Fibroblast of gingiva (primary cell): ENCODE measurements around the gene CEP43.

ENCODE experiments used
- DNase-seq: peaks from one replicate; pipeline ENCODE4 v3.0.0-alpha.2; 2011; ENCODE audit warnings: low read depth

CEP43 gene, protein sequence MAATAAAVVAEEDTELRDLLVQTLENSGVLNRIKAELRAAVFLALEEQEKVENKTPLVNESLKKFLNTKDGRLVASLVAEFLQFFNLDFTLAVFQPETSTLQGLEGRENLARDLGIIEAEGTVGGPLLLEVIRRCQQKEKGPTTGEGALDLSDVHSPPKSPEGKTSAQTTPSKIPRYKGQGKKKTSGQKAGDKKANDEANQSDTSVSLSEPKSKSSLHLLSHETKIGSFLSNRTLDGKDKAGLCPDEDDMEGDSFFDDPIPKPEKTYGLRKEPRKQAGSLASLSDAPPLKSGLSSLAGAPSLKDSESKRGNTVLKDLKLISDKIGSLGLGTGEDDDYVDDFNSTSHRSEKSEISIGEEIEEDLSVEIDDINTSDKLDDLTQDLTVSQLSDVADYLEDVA

DNA sequence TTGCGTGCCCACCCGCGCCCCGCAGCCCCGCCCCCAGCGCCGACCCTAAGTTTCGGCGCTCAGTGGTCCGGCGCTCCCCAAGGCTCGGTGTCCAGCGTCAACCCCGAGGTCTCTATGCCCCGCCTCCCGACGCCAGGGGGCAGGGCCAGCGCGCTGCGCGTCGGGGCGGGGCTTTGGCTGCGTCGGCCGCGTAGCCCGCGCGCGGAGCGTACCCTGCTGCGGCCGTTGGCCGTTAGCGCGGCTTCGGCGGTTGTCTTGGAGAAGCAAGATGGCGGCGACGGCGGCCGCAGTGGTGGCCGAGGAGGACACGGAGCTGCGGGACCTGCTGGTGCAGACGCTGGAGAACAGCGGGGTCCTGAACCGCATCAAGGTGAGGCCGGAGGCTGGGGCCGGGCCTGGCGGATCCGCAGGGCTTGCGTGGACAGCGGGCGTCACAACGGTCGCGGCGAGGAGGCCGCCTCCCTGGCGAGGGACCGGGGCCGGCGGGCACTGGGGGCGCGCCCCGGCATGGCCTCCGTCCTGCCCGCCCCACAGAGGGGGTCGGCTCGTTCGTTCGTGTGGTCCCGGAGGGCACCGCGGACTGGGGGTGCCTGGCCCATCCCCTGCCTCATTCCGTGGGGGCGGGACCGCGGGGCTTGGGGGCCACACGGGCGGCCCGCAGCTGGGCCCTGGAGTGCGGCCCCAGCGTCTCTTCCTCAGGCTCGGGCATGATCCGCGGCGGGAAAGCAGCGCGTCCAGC is at the start of gene CEP43:
CEP43 (plus strand) TSS at position 253 of the 739 bp plus-strand sequence; CDS start at position 269, 16 bp downstream.
- DNase-seq = peak; percentile 93

DNA sequence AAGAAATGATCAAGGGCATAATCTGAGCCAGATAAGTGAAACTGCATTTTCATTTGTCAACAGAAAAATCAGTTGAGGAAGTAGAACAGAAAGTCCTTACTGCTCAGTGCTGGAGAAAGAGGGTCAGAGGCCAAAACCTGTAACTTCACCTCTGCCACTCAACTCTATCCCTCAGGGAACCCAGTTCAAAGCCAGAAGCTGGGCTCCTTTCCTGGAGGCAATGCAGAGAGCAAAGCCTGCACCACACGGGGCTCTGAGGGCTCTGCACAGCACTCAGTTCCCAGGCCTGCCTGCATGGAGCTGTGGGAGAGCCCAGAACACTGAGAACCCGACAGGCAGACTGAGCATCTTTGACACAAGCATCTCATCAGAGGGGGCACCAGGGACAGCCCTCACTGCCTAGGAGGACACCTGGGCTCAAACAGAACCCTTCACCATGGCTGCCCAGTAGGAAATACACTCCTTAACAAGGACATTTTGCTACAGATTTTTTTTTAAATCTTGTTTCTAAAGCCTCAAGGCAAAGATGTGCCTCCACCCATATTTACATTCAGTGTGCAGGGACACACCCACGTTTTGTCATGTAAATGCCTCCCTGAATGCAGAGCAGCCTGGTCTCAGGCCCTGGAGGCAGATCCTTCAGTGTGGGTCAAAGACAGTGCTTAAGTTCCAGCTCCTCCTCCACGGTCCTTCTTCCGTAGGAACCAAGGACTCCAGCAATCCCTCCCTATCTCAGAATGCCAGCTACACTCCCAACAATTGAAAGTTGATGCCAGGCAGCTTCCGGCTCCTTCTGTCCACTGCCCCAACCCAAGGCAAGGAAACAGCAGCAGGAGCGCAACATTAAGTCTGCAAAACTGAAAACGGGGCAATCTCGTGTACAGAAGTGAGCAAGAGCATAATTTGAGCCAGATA is 49.4 kb upstream of the CEP43 start:
- DNase-seq = no peak

DNA sequence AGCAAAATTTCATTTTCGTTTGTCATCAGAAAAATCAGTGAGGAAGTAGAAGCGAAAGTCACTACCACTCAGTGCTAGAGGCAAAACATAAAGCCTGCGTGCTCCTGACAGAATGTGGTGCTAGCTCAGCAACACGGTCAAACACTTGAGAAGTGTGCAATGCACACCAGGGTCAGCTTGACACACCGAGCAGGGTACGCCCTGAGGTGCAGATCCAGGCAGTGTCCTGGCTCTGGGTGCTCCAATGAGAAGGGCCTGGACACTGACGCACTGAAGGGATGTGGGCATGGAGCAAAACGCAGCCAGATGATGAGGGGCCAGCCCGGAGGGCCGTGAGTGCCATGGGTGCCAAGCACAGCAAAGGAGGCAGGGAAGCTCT is 48.8 kb upstream of the CEP43 start:
- DNase-seq = no peak

DNA sequence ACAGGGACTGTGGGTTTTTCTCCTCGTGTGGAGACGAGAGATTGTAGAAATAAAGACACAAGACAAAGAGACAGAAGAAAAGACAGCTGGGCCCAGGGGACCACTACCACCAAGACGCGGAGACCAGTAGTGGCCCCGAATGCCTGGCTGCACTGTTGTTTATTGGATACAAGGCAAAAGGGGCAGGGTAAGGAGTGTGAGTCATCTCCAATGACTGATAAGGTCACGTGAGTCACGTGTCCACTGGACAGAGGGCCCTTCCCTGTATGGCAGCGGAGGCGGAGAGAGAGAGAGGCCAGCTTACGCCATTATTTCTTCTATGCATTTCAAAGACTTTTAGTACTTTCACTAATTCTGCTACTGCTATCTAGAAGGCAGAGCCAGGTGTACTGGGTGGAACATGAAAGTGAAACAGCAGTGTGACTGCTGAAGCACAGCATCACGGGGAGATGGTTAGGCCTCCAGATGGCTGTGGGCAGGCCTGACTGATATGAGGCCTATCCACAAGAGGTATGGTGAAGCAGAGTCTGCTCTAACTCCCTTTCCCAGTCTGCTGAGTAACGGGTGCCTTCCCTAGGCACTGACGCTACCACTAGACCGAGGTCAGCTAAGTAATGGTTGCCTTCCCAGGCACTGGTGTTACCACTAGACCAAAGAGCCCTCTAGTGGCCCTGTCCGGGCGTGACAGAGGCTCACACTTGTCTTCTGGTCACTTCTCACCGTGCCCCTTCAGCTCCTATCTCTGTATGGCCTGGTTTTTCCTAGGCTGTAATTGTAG is 48.1 kb upstream of the CEP43 start:
- peak; percentile 28 for DNase-seq

DNA sequence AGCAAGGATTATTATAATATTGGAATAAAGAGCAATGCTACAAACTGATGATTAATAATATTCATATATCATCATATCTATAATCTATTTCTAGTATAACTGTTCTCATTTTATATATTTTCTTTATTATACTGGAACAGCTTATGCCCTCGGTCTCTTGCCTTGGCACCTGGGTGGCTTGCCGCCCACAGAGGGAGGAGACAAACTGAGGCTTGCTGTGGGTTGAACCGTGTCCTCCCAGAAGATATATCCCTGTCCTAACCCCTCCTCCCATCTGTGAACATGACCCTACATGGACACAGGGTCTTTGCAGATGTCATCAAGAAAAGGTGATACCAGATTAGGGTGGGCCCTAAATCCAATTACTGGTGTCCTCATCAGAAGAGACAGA is 47.5 kb upstream of the CEP43 start:
- no peak for DNase-seq

DNA sequence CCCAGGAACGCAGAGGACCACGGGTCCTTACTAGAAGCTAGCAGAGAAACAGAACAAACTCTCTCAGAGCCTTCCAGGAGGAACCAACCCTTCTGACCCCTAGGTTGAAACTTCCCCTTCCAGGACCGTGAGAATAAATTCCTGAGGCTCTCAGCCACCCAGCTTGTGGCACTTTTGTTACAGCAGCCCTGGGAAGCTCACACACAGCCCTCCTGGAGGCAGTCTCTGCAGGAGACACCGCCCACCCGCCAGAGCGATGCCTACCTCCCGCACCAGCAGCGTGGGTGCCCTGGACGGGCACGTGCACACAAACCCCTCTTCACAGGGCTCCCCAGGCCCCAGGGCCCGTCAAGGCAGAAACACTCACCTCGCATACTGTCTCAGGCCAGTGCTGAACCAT is 47.1 kb upstream of the CEP43 start:
- no peak for DNase-seq

DNA sequence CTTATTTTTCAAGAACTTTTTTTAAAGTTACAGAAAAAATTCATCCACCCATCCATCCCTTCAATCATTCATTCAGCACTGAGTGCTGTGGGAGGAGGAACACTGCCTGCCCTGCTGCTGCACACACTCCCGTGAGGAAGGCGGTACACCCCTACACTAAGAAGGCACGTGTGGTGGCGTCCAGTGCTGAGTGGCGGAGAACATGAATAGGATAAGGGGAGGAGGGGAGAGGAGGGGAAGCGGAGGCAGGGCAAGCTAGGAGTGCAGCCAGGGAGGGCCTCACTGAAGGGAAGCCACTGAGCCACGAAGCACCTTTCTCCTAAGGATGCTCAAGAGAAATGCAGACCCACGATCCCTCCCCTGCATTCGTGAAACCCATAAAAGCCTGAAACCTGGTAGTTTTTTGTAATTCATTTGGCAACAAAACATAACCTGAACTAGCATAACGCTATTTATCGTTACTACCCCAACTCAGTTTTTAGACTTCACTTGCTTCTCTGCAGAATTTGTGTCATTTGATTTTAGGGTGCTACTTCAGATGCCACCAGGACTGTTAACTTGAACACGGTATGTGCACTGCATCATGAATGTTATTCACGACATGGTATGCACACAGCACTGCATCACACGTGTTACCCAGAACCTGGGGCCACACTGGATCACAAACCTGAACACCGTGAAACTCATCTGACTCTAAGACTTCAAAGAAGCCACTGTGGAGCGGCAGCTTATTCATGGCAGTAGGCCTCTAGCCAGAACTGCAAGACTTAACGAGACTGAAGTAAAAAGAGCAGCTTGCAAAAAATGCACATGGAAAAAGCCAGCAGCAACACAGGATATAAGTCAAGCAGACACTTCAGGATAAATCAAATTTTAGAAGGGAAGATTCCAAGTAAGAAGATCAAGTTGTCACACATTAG is 46.4 kb upstream of the CEP43 start:
- DNase-seq = no peak

DNA sequence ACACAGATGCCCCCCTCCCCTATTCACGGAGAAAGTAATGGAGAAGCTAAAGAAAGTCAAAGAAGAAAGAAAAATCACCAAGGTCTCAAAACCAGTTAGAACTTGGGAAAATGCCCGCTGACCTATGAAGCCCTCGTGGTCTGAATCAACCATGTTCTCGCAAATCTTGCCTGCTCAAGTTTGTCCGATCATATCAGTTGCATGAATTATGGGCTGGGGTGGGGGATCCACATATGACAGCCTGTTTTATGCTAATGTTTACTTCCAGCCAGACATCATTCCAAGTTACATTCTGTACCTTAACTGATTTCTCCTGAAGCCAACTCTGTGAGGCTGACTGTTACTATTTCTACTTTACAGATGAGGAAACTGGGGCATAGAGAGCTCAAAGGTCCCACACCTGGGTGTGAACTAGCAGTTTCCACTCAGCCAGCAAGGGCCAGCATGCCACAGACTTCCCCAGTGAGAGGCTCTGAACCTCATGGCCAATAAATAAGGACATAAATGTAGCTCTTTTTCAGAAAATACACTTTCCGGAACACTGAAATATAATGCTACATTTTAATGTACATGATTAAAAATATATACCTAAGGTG is 45.0 kb upstream of the CEP43 start:
- DNase-seq = no peak

DNA sequence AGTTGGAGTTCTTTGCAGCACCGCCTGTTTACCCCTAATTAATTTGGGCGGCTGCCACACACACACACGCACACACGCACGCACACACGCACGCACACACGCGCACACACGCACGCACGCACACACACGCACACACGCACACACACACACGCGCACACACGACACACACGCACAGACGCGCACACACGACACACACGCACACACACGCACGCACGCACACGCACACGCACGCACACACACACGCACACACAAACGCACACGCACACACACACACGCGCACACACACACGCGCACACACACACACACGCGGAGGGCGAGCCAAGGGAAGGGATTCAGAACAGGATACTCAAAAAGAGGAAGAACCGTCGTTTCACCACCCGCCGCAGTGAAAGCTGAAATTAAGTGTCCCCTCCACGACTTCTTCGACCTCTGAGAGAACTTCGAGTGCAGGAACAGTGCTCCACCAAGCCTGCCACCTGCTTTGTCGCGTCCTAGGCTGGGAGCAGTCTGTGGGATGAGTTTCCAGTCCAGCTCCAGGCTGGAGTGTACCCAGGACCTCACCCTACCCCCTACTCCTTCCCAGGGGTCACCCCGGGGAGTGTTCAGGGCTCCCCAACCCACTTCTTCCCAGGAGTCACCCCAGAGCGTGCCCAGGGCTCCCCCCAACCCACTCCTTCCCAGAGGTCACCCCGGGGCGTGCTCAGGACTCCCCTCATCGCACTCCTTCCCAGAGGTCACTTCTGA is 43.9 kb upstream of the CEP43 start:
- no peak for DNase-seq

DNA sequence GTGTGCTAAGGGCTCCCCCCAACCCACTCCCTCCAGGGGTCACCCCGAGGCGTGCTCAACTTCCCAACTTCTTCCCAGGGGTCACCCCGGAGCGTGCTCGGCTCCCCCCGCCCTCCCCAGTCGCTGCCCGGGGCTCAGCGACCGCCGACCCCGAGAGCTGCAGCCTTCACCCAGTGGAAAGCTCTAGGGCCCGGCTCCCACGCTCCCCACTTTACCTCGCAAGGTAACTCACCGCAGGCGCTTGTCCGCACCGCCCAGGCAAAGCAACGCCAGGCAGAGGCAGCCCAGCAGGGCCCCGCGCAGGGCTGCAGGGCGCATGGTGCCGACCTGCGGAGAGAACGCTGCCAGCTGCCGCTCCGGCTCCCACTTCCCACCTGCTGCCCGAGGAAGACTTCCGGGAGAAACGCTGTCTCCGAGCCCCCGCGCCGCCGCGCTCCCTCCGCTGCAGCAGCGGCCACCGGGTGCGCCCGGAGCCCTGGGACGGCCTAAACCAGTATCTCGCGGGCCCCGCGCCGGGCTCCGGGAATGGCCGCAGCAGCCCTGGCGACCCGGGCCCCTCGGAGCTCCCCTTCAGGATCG is 43.2 kb upstream of the CEP43 start:
- no peak for DNase-seq

DNA sequence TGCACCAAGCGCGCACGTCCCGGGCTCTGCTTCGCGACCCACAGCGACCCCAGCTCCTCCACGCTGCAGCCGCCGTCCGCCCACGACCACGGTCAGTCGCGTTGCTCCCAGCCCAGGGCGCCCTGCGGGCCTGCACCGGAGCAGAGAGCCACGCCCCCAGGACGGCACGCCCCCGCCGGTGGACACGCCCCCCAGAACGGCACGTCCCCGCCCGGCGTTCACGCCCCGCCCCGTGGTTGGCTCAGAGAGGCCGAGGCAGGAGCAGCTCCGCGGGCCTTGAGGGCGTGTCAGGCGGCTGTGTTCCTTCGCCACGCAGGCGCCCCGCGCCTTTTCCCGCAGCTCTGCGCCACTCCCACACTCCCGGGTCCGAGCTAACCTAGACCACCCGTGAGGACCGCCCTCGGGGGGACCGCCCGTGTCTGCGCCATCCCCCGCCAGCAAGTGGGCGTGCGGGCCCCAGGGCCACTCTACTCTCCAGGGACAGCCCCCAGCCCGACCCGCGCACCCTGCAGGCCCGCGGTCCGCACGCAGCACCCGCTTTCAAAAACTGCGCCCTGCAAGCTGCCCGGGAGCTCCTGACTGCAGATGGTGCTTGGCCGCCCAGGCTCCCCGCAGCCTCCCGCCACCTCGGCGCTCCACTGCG is 42.6 kb upstream of the CEP43 start, which contains the start of gene RNASET2:
RNASET2 (minus strand) TSS at position 107 of the 643 bp plus-strand sequence. CDS start 368 bp downstream, outside the sequence.
- peak; percentile 87 for DNase-seq

DNA sequence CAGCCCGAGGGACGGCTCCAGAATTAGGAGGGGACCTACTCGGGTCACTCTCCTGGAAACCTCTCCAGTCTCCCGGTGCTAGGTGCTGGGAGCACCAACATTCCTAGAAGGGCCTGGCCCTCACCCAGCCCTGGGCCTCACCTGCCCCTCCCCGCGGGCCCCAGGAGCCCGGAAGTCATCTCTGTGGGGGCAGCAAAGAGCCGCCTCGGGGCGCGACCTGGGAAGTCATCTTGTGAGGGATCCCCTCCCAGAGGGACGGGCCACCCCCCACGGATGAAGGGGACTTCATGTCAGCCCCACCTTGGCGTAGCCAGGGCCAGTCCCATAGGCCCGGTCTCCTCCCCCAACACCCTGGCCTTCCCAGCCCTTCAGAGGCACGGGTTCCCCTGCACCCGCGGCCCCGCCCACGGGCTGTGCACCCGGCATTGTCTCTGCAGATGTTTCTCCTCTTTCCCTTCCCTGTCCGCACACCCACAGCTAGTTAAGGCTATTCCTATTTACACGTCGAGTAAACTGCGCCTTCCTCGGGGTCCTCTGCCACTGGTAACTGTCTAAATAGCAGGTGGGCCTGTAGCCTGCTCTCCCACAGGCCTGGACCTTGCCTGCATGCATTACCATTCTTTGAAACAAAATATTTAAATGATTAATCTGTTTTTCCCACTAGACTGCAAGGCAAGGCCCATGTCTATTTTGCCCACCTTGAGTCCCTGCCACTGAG is 42.0 kb upstream of the CEP43 start:
- DNase-seq = no peak

DNA sequence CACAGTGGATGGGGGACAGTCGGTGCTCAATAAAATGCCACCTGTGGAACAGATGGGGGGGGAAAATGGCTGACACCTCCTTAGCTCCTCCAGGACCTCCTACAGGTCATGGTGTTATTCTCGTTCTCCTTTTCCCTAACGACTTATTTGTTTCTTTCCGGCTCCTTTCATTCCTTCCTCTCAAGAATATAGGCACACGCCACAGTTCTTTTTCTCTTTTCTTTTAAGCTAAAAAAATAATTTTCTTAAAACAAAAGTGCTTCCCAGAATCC is 41.5 kb upstream of the CEP43 start:
- no peak for DNase-seq

DNA sequence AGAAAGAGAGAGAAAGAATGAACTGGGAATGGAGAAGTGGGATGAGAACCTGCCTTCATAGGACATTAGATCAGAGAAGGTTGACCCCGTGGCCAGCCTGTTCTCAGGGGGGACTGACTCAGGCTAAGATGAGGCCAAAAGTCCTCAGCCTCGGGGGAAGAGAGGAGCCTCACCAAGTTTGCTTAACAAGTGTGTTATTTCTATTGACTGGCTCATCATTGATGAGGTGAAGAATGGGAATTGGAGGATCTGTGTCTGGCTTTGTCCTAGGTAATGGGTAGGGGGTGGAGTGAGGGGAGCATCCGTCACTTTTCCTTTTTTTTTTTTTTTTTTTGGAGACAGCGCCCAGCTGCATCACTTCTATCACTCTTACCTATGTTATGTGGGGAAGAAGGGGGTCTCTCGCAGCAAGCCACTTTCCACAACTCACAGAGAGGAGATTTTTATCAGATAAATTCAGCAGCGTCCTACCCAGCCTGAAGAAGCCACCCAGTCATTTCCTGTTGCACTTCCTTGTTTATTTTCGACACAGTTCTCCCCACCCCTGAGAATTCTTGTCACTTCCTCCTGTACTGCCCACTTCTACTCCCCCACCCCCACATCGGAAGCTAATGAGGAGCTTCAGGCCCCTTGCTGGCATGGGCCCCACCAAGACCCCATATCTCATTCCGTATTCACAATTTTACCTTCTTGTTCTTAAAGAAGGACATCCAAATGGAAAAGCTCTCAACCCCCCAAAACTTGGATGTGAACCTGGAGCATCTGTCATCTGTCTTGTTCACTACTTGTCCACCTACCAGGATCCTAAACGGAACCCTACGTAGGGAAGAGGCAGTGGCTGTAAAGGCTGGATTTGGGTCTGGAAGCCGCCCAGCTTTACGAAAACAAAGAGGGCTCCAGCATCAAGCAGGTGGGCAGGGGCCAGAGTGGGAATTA is 40.0 kb upstream of the CEP43 start:
- no peak for DNase-seq

DNA sequence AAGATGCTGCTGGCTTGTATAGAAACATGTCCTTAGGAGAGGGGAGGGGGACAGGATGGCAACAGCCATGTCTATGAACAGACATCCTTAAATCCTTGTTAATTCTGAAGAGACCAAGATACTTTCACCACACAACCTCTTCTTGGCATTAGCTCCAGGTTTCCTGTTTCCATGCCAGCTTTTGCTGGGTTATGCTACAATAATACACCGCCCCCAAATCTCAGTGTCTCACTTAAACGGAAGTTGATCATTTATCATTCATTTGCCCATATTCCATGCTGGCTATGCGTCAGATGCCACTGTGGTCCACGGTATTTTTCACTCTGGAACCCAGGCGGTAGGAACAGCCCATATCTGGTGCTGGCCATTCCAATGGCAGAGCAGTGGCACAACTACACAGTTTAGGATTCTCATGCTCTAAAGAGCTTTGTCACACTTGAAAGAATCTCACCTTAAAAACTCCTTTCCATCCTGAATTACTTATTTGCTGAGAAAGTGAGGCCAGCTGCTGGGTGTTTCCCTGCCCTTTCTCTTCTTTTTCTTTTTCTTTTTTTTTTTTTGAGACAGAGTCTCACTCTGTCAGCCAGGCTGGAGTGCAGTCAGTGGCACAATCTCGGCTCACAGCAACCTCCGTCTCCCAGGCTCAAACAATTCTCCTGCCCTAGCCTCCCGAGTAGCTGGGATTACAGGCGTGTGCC is 39.1 kb upstream of the CEP43 start:
- no peak for DNase-seq

DNA sequence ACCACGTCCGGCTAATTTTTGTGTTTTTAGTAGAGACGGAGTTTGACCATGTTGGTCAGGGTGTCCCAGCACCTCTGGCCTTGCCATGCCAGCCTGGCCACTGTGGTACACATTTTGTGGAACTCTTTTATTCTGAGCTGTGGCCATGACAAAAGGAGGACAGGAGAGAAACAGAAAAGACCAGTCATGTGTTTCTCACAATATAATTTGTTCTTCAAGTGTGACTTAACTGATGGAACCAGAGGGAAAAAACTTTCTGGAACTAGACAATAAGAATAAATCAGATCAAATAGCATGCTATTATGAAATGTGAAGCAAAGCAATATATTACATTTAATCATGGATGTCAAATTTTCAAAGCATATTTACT is 38.6 kb upstream of the CEP43 start:
- DNase-seq = no peak
